Cardiac septum (tissue), 1 donor: ENCODE measurements around the gene SLC12A3. TPM values are rescaled to one million over a fixed set of nuclear protein-coding genes. Genes with fewer than 3 reads are reported as not detected.

Source experiments
- DNase-seq: peaks from one replicate; pipeline ENCODE4 v3.0.0-alpha.2; 2020; ENCODE audit warnings: low spot score
- intact Hi-C: fragments of 100-400 bp; cut with DNase I; formaldehyde crosslinking; loops from one replicate; pipeline ENCODE4 v1.14.0; 2022
- total RNA-seq: library from RNA; stranded (reverse); fragmentation: NEBNext Ultra II Directional; extraction: Animal tissue kit (Norgen Biotek cat#: 25700); gene quantifications from one replicate; pipeline ENCODE4 v1.2.1, GENCODE V29; 2021
- donor health status: DM: no; HTN: no; CAD: no.

Gene SLC12A3
- total RNA-seq, 1 donor from 2014 or later: not detected

DNA sequence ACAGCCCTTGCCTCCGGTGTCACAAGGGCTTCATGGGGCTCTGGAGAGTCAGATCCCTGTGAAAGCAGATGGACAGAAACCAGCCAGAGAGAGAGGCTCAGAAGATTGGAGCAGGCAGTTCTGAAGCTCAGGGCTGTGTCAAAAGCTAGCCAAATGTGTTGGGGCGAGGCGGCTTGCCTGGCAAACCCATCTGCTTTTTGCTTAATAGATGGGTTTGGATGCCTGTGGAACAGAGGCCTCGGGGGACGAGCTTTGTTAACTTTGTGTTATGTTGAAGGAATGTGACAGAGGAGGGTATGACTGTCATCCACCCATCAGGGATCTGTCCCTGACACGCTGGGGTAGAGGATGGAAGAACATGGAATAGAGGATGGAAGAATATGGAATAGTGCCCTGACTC is 21.0 kb upstream of the SLC12A3 start:
- intact Hi-C loops: no loop called here
- DNase-seq: peak; percentile 19

DNA sequence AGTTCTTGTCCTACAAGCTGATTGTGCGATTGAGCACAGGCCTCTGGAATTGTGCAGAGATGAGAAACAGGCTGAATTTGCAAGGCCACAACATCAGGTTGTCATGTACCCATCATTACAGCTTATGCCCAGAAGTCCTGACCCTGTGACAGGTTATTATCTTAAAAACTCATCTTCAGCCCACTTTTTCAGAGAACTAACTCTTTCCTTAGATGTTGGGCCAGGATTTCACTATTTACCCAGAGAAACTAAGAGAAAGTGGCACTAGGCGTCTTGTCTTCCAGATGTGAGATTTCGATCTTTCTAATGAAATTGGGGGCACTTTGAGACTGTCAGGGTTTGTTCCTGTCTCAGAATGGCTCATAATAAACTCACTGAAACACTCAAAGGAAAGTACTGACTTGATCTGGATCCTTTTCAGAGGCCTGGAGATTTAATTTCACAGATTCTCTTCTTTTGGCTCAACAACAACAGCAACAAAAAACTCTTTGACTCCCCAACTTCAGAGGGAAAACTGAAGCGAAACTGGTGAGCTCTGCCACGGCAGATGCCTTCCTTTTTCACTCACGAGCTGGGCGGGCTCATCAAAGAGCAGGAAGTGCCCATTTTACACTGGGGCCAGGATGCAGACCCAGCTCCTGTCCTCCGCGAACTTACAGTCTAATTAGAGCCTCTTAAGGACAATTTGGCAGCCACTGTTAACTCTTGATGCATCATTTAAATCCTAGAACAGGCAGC is 17.7 kb upstream of the SLC12A3 start:
- intact Hi-C loops: no loop called here
- DNase-seq: peak; percentile 70

DNA sequence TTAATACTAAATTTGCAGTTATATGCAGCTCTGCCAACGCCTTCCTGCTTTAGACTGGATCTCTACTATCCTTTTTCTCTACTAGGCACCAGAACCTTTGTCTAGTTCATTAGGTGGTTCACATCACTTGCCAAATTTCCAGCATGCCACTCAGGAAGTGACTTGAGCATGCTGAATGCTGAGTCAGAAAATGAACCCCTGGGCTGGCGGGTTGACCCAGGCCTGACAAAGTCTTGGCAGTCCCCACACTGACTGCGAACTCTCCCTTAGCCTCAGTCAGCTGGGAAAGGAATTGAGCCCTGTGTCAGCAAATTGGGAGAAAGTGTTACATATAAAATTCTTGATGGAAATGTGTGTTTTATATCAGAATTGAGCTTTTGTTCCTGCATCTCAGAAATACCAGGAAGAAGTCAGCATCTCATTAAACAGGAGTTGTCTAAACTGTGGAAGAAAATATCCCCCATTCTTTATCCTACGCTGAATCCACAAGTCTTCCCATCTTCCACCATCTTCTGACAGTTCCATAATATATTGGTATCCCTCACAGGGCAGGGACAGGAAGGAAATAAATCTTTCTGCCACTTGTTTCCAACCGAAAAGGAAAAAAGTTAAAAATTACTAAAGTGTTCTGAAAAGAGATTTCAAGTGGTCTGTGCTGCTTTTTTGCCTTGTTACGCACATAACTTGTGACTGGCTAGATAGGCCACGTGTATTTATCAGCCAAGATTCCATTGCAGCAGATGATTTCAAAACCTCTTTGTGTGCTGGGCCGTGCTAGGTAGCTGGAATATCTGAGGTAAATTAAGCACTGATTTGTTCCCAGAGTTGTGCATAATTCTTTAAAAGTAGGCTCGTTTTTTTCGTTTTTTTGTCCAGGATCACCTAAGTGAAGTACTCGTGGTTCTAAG is 16.7 kb upstream of the SLC12A3 start:
- intact Hi-C loops: no loop called here
- DNase-seq: peak; percentile 65

DNA sequence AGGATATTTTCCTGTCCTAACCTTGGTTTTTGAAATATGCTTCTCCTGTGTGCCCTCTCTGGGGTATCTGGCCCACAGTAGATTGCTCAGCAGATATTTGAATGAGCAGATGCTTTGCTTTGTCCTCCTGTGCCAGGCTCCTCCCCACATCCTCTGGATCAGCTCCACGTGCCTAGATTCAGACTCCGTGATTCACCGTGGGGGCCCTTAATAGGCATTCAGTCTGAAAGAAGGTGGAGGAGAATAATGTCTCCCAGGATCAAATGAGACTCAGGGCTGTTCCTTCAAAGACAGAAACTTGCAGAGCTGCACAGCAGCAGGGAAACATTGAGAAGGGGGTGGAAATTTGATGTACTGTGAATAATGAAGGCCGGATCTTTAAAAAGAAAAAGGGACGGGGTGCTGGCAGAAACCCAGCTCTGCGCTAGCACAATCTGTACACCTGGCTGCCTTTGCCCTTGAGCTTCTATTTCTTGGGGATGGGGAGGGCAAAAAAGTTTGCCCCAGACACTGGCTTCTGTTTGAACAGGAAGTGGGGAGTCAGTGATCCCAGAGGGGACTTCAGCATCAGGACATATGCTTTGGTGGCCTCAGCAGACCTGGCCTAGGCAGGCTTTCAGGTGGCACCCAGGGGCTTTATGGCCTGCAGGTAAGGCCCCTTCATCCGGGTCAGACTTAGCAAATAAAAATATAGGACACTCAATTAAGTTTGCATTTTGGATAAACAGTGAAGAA is 15.9 kb upstream of the SLC12A3 start:
- DNase-seq: no peak
- intact Hi-C loops: no loop called here

DNA sequence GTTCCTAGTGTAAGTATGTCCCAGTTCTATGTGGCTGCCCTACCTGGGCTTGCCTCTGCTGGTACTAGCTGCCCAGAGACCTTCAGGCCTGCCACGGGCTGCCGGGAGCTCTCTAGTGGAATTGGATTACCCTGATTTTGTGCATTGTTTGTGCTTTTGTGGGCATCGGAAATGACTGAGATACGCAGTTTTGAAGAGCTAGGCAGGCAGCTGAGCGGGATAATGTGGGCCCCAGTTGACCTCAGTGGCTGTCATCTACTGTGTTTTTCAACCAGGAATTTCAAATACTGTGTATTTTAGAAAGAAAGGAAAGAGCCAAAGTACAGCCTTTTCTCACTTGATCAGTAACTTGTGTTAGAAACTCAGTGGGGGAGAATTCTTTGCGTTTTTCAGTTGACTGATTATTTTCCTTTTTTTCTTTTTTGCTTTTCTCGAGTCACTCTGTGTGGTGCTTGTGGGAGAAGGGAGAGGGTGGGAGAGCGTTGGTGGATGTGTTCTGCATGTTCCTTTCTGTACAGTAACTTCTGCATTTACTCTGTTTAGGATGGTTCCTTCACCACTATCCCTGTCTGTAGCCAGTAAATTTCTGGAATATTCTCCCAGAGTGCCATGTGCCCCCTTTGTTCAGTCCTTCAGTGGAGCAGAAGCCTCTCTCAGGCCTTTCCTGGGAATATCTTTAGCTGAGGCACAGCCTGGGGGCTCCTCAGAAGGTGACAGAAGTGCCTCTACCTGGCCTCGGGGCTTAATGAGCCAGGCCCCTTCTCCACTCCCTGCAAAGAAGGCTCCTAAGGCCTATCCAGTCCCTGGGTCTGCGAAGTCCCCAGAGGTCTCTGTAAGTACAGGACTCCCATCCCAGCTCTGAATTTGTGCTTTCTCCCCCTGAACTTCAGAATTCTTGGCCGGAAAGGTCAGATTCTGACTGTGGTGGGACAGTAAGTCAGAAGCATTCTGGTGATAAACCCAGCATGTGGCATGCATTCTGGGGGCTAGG is 15.0 kb upstream of the SLC12A3 start:
- intact Hi-C loops: no loop called here
- no peak for DNase-seq

DNA sequence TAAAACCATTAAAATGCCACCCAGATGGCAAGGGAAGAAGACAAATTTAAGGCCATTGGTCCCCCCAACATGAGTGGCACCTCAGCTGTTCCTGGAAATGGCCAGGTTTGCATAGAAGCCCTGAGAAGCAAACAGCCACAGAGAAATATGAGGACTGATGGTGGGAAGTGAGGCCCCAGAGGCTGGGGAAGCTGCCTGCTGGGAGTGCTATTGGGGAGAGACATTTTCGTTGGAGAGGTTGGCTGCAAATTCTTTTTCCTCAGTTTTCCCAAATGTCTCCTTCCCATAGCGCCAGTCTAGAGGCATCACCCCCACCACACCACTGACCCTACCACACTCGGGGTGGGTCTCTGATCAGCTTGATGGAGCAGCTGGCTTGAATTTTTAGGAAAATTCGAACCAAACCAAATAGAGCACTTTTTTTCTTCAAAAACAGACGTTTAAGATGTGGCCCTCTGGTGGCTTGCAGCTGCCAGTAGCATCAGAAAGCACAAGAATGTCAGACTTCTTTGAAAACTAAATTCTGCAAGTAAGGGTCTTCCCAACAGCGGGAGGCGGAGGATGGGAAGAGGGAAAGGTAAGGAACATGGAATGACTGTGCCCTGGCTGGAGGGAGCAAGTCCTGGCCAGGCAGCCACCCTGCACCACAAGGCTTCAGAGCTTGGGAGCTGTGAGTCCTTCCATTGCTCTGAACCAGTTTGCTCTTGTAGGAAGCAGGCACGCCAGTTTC is 13.2 kb upstream of the SLC12A3 start:
- intact Hi-C loops: no loop called here
- DNase-seq: no peak

DNA sequence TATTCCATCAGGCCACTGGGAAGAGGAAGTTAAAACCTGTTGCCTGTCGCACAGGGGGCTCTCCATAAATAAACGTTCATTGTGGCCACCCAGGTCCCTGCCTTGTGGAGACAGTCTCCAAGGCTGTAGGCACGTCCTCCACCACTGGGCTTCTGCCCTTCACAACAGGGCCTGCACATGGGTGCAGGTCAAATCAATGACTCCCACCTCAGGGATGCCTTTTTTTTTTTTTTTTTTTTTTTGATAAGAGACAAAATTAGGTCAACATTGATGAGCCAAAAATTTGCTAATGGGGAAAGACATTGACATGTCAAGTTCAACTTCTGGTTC is 12.6 kb upstream of the SLC12A3 start:
- no peak for DNase-seq
- intact Hi-C loops: no loop called here

DNA sequence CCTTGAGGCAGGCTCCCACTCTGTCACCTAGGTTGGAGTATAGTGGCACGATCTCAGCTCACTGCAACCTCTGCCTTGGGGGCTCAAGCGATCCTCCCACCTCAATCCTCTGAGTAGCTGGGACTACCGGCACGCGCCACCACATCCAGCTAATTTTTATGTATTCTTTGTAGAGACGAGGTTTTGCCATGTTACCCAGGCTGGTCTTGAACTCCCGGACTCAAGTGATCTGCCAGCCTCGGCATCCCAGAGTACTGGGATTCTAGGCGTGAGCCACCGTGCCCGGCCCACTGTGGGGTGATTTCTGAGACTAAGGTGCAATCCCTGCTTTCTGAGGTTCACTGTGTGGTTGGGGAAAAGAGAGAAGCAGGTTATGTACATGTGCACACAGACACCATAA is 12.0 kb upstream of the SLC12A3 start:
- intact Hi-C loops: no loop called here

DNA sequence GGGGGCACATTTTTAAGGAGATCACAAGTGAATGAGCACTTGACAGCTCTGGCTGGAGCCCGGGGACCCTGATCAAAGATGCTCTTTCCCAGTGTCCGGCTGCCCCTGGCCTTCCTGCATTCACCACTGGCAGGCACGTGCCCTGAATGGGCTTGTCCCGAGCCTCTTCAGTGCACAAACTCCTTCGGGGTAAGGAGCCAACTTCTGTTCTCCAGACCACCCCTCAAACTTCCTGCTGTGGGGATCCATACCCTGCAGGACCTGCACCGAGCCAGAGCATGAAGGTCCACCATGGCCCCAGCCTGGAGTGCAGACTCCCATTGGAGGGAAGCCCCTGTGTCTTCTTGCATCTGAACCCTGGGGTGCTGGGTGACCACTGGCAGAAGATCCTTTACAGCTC is 9.8 kb upstream of the SLC12A3 start:
- intact Hi-C loops: no loop called here

More for the DNA sequence above, 12.0 kb upstream of the SLC12A3 start:
- DNase-seq: no peak

DNA sequence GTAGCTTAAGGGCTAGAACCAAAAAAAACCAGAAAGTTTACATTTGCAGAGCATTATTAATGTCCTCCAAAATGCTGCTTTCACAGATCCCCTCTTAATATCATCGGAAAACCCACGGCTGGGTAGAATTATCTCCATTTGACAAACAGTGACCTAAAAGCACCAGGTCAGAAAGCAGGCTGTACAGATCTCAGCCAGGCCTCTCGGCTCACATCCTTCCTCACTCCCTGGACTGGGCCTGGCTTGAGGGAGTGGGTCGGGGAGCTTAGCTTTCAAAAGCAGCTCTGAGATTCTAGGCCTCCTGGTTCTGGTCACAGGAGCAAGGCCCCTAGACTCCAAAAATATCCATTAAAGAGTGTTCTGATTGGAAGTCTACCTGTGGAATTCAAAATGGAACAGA is 9.1 kb upstream of the SLC12A3 start:
- no peak for DNase-seq
- intact Hi-C loops: no loop called here

More for the DNA sequence above, 9.8 kb upstream of the SLC12A3 start:
- no peak for DNase-seq

DNA sequence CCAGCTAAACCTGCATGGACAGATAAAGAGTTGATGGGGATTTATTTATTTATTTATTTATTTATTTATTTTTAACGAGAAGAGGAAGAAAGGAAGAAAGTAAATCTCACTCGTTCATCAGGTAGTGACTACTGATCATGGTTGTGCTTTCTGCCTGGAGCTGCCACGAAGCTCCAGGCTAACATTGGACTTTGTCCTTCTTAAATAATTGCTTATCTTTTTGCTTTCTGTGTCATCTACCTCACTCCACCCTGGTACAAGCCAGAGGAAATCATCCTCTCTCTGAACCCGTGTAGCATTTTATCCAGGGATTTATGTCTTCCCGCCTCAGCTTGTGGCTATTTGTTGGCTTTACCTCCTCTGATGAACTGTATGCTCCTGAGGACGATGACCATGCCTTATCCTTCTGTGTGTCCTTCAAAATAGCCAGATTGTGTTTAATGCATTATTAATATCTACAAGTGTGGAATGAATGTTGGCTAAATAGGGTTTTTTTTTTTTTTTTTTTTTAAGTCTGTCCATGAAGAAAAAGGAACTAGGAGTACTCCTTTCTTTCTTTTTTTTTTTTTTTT is 8.0 kb upstream of the SLC12A3 start:
- no peak for DNase-seq
- intact Hi-C loops: no loop called here

DNA sequence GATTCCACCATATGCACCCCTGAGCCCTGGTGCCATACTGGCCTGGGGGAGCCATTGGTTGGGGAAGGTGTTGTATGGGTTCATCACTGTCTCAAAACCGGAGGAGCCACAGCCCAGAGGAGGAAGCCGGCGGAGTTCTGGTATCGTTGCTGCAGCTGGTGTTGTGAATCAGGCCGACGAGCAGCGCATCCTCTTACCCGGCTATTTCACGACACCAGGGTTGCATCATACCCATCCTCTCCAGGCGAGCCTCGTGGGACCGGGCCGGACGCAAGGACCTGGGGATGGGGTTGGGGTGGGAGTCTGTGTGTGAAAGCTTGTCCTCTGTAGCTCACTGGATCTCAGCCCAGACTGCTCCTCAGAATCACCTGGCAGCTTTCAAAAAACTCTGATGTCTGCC is 6.6 kb upstream of the SLC12A3 start:
- intact Hi-C loops: no loop called here
- DNase-seq: no peak

DNA sequence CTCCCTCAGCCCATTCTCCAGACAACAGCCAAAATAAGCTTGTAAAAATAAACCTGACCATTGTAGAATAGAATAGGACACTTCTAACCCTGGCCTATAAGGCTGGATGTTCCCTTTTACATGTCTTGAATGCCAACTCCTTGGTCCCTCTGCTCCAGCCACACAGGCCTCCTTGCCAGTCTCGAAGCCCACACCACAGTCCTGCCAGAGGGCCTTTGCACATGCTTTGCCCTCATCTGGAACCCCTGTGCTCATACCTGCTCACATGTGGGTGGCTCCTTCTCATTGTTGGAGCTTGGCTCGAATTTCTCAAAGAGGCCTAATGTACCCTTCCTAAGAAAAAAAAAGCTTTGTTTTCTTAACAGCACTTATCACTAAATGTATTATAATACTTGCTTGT is 5.4 kb upstream of the SLC12A3 start:
- DNase-seq: no peak
- intact Hi-C loops: no loop called here

DNA sequence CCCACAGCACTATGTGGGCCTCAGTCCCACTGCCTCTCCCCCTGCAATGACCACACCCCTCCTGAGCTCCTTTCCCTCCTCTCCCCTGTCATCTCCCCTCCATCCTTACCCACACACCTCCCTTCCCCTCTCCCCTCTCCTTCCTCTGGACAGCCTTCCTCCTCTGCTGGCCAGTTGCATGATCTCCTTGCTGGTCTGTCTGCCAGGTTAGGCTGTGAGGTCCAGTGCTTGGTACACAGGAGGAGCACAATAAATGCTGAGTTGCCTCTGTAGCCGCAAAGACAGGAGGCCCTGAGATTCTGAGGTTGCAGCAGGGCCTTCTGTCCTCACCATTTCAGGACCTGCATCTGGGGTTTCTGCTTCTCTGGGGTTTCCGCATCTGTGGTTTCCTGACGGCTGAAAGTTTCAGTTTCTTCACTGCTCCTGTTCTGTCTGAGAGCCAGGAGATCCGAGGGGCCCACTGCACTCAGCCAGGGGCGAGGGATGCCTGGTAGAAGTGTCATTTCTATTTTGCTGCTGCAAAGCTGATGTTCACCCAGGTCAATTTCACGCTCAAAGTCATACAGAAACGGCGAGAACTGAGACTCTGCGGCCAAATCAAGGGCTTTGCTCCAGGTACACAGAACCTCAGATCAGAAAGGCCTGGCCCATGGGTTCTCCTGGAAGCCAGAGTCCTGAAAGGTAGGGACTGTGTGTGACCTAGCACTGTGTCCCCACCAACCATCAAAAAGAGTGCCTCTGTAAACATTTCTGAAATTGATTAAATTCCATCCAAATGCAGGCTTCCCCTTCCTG is 4.6 kb upstream of the SLC12A3 start:
- intact Hi-C loops: no loop called here
- DNase-seq: no peak

DNA sequence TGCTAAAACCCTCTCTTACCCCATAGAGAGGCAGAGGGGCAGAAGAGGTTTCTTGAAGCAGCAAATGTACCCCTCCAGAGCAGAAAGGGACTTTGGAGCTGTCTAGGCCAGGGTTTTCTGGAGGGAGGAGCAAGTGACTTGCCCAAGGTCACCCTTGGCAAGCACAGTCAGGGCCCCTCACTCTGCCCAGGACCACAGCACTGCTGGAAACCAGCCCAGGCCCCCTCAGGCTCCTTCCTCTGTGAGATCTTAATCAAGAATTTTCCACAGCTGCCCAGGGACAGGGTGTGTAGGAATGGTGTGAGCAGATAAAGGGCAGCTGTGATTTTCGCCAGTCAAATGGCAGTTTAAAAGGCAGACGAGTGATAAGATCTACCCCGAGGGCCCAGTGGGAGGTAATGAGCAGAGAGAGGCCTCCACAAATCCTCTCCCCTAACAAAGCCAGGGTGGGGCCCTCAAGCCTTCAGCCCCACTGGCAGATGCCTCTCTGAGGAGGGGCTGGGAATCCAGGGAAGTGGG is 3.9 kb upstream of the SLC12A3 start:
- intact Hi-C loops: no loop called here
- no peak for DNase-seq

DNA sequence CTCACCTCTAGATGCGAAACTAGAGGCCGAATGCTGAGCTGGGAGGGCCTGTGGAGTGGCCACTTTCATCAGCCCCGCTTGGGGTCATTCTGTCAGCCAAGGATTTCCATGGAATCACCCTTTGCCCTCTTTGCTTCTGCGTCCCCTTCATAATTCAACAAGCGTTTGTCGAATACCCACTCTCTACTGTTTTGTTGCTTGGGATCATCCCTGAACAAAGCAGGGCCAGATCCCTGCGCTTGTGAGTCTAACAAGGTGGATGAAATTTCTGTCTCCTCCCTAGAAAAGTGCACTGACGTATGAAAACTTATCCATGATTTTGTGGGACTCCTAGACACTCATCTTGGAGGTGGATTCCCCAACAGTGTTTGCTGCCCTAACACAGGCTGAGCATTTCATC is 3.3 kb upstream of the SLC12A3 start:
- intact Hi-C loops: no loop called here
- DNase-seq: no peak

DNA sequence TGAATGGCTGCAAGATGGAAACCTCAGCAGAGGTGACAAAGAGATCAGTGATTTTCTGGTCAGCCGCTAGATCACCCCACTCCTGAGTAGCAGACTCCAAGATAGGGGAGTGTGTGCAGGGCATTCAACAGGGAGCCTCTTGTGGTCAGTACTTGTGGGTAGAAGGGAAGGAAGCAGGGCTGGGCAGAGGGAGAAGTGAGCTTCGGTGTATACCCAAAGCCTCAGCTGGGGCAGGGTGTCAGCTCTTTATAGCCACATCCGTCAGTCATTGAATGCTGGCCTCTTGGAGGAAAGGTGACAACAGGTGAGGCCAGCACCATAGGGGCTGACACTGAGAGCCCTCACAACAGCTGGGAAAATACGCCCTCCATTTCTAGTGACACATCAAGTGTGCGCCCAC is 2.2 kb upstream of the SLC12A3 start:
- DNase-seq: no peak
- intact Hi-C loops: no loop called here
